Neural cell (in vitro differentiated cells): ENCODE results near the gene MIB1.

Experiments used
- EP300 ChIP-seq: fragments of 450-650 bp; conservative IDR thresholded peaks from 2 replicates; pipeline ENCODE4 v1.6.1; 2014; ENCODE audit warnings: antibody characterized with exemption, mild to moderate bottlenecking, moderate library complexity; ENCODE audit not compliant: poor library complexity, severe bottlenecking
- EZH2 ChIP-seq: fragments of 200-600, 300-800 bp; shearing (Covaris generic), sonication (generic); IDR thresholded peaks from 2 replicates; pipeline ENCODE4 v1.6.1; 2014; ENCODE audit warnings: antibody characterized with exemption, low read length, borderline replicate concordance, mild to moderate bottlenecking; ENCODE audit not compliant: insufficient read depth, poor library complexity, severe bottlenecking
- MXI1 ChIP-seq: fragments of 450-650 bp; conservative IDR thresholded peaks from 2 replicates; pipeline ENCODE4 v1.6.1; 2014; ENCODE audit warnings: antibody characterized with exemption, mild to moderate bottlenecking; ENCODE audit not compliant: poor library complexity, severe bottlenecking
- POLR2AphosphoS5 ChIP-seq: IDR thresholded peaks from 2 replicates; pipeline ENCODE4 v1.6.1; 2012
- RAD21 ChIP-seq: fragments of 450-650 bp; conservative IDR thresholded peaks from 2 replicates; pipeline ENCODE4 v1.6.1; 2014; ENCODE audit warnings: antibody characterized with exemption, mild to moderate bottlenecking, moderate library complexity
- SMC3 ChIP-seq: fragments of 450-650 bp; conservative IDR thresholded peaks from 2 replicates; pipeline ENCODE4 v1.6.1; 2014; ENCODE audit warnings: antibody characterized with exemption, mild to moderate bottlenecking, moderate library complexity; ENCODE audit not compliant: poor library complexity
- TF ChIP-seq, protein P1 (sequence below): fragments of 450-650 bp; IDR thresholded peaks from 2 replicates; pipeline ENCODE4 v1.5.1; 2014; ENCODE audit warnings: antibody characterized with exemption, mild to moderate bottlenecking, moderate library complexity; ENCODE audit not compliant: poor library complexity, severe bottlenecking

DNA sequence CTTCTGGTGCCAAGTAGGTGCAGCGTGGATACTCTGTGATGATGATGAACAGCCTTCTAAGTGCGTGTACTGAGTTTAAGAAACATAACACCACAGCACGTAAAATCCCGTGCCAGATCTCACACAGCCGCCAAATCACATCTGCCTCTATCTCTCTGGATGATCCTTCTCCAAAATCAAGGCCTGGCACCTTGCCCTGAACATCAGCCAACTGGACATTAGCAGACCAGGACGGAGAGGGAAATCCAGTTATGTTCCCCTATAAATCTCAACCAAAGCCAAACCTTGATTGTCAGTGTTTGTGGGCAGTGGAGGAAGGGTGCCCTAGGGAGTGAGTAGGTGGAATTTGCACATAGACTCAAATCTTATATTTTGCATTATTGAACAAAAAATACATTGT lies 164.3 kb downstream of the MIB1 start:
- TF ChIP-seq, protein P1, sequence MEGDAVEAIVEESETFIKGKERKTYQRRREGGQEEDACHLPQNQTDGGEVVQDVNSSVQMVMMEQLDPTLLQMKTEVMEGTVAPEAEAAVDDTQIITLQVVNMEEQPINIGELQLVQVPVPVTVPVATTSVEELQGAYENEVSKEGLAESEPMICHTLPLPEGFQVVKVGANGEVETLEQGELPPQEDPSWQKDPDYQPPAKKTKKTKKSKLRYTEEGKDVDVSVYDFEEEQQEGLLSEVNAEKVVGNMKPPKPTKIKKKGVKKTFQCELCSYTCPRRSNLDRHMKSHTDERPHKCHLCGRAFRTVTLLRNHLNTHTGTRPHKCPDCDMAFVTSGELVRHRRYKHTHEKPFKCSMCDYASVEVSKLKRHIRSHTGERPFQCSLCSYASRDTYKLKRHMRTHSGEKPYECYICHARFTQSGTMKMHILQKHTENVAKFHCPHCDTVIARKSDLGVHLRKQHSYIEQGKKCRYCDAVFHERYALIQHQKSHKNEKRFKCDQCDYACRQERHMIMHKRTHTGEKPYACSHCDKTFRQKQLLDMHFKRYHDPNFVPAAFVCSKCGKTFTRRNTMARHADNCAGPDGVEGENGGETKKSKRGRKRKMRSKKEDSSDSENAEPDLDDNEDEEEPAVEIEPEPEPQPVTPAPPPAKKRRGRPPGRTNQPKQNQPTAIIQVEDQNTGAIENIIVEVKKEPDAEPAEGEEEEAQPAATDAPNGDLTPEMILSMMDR = no peak
- TF ChIP-seq RAD21 (no peak), EP300 (no peak), EZH2 (no peak), SMC3 (no peak), MXI1 (no peak), POLR2AphosphoS5 (no peak)
